Panc1 (cell line): Measurements from ENCODE around the gene LPIN1.

Experiments
- POLR2AphosphoS5 ChIP-seq: IDR thresholded peaks from 2 replicates; pipeline ENCODE4 v1.6.1; 2012; ENCODE audit warnings: mild to moderate bottlenecking, low read depth, low read length, moderate library complexity
- TCF7L2 ChIP-seq: IDR thresholded peaks from 2 replicates; pipeline ENCODE4 v1.6.1; 2011; ENCODE audit warnings: mild to moderate bottlenecking, low read depth, low read length, inconsistent platforms
- TF ChIP-seq, protein P1 (sequence below): fragments of 450-650 bp; IDR thresholded peaks from 2 replicates; pipeline ENCODE4 v1.5.1; 2017; ENCODE audit warnings: mild to moderate bottlenecking
- TF ChIP-seq, protein P2 (sequence below), 2 experiments: IDR thresholded peaks; 2 replicates each; pipeline ENCODE4 v1.6.1; 2011 to 2012; ENCODE audit warnings: low read depth in 2 of 2, control low read depth in 1 of 2, low read length in 1 of 2, mild to moderate bottlenecking in 1 of 2, moderate library complexity in 1 of 2; ENCODE audit not compliant: insufficient read depth in 1 of 2

DNA sequence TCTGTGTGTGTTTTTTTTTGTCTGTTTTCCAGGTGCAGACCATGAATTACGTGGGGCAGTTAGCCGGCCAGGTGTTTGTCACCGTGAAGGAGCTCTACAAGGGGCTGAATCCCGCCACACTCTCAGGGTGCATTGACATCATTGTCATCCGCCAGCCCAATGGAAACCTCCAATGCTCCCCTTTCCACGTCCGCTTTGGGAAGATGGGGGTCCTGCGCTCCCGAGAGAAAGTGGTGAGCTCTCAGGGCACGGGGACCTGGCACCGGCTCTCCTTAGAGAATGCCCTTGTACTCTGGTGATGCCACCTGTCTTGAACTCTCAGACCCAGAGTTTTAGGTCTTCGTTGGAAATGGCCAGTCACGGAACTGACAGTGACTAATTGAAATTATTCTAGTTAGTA lies 19.1 kb downstream of the LPIN1 start:
- TF ChIP-seq, protein P1, sequence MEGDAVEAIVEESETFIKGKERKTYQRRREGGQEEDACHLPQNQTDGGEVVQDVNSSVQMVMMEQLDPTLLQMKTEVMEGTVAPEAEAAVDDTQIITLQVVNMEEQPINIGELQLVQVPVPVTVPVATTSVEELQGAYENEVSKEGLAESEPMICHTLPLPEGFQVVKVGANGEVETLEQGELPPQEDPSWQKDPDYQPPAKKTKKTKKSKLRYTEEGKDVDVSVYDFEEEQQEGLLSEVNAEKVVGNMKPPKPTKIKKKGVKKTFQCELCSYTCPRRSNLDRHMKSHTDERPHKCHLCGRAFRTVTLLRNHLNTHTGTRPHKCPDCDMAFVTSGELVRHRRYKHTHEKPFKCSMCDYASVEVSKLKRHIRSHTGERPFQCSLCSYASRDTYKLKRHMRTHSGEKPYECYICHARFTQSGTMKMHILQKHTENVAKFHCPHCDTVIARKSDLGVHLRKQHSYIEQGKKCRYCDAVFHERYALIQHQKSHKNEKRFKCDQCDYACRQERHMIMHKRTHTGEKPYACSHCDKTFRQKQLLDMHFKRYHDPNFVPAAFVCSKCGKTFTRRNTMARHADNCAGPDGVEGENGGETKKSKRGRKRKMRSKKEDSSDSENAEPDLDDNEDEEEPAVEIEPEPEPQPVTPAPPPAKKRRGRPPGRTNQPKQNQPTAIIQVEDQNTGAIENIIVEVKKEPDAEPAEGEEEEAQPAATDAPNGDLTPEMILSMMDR, result no peak
- TF ChIP-seq, protein P2, sequence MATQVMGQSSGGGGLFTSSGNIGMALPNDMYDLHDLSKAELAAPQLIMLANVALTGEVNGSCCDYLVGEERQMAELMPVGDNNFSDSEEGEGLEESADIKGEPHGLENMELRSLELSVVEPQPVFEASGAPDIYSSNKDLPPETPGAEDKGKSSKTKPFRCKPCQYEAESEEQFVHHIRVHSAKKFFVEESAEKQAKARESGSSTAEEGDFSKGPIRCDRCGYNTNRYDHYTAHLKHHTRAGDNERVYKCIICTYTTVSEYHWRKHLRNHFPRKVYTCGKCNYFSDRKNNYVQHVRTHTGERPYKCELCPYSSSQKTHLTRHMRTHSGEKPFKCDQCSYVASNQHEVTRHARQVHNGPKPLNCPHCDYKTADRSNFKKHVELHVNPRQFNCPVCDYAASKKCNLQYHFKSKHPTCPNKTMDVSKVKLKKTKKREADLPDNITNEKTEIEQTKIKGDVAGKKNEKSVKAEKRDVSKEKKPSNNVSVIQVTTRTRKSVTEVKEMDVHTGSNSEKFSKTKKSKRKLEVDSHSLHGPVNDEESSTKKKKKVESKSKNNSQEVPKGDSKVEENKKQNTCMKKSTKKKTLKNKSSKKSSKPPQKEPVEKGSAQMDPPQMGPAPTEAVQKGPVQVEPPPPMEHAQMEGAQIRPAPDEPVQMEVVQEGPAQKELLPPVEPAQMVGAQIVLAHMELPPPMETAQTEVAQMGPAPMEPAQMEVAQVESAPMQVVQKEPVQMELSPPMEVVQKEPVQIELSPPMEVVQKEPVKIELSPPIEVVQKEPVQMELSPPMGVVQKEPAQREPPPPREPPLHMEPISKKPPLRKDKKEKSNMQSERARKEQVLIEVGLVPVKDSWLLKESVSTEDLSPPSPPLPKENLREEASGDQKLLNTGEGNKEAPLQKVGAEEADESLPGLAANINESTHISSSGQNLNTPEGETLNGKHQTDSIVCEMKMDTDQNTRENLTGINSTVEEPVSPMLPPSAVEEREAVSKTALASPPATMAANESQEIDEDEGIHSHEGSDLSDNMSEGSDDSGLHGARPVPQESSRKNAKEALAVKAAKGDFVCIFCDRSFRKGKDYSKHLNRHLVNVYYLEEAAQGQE (IDR thresholded peaks at IDR 0.05; ENCODE audit: insufficient read depth in 1 of 2, low read depth in 2 of 2, low read length in 1 of 2), result no peak
- TF ChIP-seq POLR2AphosphoS5, result no peak
- no peak for TF ChIP-seq TCF7L2
